Activated T-helper 1 cell treated with anti-CD3 and anti-CD28 coated beads, Interleukin-12 subunit alpha, Interleukin-12 subunit beta, Interleukin-2, Interleukin-4 antibody, amounts not matched to agents 30 ng/mL and 10 ng/mL and 1 ng/mL, durations not matched to agents 14 hours and 24 hours and 36 hours (primary cell): Measurements from ENCODE around the gene LIME1. TPM values are rescaled to one million over a fixed set of nuclear protein-coding genes. Genes with fewer than 3 reads are reported as not detected.
A peak's percentile ranks its signal among the peaks of the same experiment; 100 is the strongest.

Experiments used
- DNase-seq: peaks from one replicate; pipeline ENCODE4 v3.0.0; 2021; ENCODE audit warnings: low spot score
- H3K27ac Mint-ChIP-seq: one replicate; pipeline ENCODE4 v1.8.0; 2021; ENCODE audit warnings: mild to moderate bottlenecking, mixed read lengths
- H3K27me3 Mint-ChIP-seq: one replicate; pipeline ENCODE4 v1.8.0; 2022; ENCODE audit warnings: mild to moderate bottlenecking, moderate library complexity, mixed read lengths; ENCODE audit not compliant: insufficient read depth
- H3K36me3 Mint-ChIP-seq: one replicate; pipeline ENCODE4 v1.8.0; 2021; ENCODE audit warnings: low read depth, mixed read lengths
- H3K4me1 Mint-ChIP-seq: one replicate; pipeline ENCODE4 v1.8.0; 2021; ENCODE audit warnings: low read depth, mixed read lengths
- H3K4me3 Mint-ChIP-seq: one replicate; pipeline ENCODE4 v1.8.0; 2021; ENCODE audit warnings: mild to moderate bottlenecking, moderate library complexity, mixed read lengths
- H3K9me3 Mint-ChIP-seq: one replicate; pipeline ENCODE4 v1.8.0; 2021; ENCODE audit warnings: mixed read lengths
- intact Hi-C: fragments of 100-400 bp; cut with micrococcal nuclease; formaldehyde crosslinking; loops from one replicate; pipeline ENCODE4 v1.15.1; 2024
- total RNA-seq: library from RNA; stranded (reverse); gene quantifications from 2 replicates; pipeline ENCODE4 v1.2.3, GENCODE V29; 2022

LIME1 gene, protein sequence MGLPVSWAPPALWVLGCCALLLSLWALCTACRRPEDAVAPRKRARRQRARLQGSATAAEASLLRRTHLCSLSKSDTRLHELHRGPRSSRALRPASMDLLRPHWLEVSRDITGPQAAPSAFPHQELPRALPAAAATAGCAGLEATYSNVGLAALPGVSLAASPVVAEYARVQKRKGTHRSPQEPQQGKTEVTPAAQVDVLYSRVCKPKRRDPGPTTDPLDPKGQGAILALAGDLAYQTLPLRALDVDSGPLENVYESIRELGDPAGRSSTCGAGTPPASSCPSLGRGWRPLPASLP
- 12.1 TPM in 2 replicates for total RNA-seq

DNA sequence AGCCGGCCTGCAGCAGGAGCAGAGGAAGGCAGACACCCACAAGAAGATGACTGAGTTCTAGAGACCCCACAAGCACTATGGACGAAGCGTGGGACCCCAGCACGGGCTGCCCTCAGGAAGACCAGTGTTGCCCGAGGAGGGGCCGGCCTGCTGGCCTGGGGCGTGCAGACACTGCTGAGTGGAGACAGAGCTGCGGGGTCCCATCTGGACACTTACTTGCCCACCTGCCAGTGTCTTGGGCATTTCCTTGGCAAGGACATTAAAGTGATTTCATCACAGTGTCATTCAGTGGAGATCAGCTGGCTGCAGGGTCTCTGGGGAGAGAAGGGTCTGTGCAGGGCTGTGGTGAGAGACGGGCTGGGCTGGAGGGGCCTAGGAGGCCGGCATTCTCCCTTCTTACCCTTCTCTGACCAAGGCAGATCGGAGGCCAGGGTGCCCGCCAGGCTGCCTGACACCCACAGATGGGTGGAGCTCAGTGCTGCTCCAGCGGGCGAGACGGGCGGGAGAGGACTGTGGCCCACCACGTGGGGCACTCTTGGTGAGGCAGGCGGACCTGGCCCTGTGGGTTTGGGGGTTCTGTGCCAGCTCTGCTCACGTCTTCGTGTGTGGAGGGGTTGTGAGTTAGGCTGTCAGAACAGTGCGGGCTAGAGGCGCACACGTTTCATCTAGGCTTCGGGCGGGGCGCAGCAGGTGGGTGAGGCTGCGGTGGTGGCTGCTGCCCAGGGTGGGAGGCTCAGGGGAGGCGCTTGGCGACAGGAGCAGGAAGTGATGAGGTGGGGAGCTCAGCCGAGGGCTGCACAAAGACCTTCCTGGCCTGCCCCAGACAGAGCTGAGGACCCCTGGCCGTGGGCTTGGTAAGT, at the start of gene LIME1:
Gene LIME1 (plus strand): TSS at position 806 of the 860 bp plus-strand sequence. CDS start 886 bp downstream, outside the sequence.
- Mint-ChIP-seq H3K4me1 (peaks cover 21% of the 10 kb centered on the region), H3K27ac (peak within 1 kb of the TSS; percentile 2), H3K9me3 (no peaks in the 10 kb centered on the region), H3K27me3 (no peaks in the 10 kb centered on the region), H3K4me3 (peak within 1 kb of the TSS; percentile 79), H3K36me3 (peaks cover 18% of the 10 kb centered on the region)
- peak; percentile 53 for DNase-seq
- intact Hi-C loops, result loop anchor here (5.0 to 10.0 kb wide), 3 partner anchors 199 to 306 kb away; partner anchors contain the start of genes PTK6 and SAMD10

DNA sequence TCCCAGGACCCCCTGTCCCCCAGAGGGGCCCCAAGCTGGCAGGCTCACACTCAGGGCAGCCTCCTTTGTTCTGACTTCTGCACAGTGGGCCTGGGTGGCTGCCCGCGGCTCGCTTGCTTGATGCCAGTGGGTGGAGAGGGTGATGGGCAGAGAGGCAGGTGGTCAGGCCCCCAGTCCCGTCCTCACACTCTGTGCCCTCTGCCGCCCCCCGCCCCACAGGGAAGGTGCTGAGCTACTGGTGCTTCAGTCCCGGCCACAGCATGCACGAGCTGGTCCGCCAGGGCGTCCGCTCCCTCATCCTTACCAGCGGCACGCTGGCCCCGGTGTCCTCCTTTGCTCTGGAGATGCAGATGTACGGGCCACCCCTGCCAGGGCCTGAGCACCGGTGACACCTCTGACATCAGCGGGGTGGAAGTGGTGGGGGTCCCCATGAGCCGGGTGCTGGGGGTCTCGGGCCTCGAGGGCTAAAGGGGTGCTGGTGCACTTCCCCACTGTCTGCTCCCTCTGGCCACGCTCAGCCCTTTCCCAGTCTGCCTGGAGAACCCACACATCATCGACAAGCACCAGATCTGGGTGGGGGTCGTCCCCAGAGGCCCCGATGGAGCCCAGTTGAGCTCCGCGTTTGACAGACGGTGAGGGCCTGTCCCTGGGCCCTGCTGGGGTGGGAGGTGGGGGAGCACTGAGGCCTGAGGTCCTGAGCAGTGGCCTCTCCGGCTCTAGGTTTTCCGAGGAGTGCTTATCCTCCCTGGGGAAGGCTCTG, 48.9 kb upstream of the LIME1 start:
- H3K4me1 Mint-ChIP-seq, result no peaks in the 10 kb centered on the region

DNA sequence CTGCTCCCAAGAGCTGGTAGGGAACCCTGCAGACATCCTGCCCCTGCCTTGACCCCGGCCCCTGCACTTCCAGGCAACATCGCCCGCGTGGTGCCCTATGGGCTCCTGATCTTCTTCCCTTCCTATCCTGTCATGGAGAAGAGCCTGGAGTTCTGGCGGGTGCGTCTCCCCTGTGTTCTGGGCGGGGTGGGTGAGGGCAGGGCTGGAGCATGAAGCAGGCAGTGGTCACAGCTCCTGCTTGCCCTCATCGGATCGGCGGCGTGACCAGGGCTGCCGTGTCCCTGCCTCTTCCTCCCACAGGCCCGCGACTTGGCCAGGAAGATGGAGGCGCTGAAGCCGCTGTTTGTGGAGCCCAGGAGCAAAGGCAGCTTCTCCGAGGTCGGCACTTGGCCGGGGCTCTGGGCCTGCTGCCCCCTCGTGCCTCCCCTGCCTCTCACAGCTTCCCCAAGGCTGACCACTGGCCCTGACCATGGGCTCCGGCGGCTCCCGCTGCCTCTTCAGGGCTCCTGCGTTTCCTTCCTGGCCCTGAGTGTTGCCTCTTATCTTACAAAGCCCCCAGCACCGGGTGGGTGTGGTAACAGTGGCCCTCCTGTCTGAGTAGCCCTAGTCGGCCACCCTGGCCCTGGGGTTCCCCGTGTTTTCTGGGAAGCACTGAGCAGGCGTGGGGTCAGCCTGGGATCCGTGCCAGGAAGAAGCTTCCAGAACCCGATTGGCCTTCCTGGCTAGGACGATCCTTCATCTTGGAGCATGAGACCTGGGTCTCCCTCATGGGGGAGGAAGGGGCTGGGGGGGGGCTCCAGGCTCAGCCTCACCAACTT, 48.0 kb upstream of the LIME1 start:
- Mint-ChIP-seq H3K27me3 (no peaks in the 10 kb centered on the region), H3K4me3 (no peak overlapping the region), H3K36me3 (peaks cover 7% of the 10 kb centered on the region), H3K4me1 (no peaks in the 10 kb centered on the region), H3K27ac (no peak overlapping the region), H3K9me3 (no peaks in the 10 kb centered on the region)
- intact Hi-C loops, result no loop called here
- no peak for DNase-seq

More for the DNA sequence above, 48.9 kb upstream of the LIME1 start:
- Mint-ChIP-seq H3K4me3 (no peak overlapping the region), H3K27ac (no peak overlapping the region), H3K27me3 (no peaks in the 10 kb centered on the region), H3K36me3 (peaks cover 7% of the 10 kb centered on the region), H3K9me3 (no peaks in the 10 kb centered on the region)
- no peak for DNase-seq
- intact Hi-C loops, result no loop called here

DNA sequence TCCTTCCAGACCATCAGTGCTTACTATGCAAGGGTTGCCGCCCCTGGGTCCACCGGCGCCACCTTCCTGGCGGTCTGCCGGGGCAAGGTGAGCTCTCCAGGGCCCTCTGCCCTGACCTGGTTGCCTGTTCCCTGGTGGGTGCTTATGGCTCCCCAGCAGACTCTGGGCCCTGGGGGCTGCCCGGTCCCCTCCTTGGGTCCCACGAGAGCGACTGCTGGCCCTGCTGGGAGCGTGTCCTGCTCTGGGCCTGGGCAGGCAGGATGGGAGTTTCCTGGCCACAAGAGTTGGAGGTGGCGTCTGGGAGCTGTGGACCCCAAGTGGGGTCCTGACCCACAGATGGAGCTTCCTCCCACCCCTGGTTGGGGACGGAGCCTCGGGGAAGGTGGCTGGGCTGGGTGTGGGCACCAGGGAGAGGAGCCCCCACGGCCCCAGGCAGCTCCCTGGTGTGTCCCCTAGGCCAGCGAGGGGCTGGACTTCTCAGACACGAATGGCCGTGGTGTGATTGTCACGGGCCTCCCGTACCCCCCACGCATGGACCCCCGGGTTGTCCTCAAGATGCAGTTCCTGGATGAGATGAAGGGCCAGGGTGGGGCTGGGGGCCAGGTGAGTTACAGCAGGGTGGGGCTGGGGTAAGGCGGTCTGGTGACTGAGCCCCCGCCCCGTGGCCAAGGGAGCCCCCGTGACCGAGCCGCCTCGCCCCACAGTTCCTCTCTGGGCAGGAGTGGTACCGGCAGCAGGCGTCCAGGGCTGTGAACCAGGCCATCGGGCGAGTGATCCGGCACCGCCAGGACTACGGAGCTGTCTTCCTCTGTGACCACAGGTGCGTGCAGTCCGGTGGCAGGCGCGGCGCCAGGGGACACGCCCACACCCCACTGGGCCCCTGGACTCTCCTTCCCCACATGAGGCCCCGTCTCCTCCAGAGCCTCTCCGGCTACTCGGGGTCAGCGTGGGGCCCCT, 47.1 kb upstream of the LIME1 start:
- no peak overlapping the region for H3K27ac Mint-ChIP-seq
- no peak overlapping the region for H3K4me3 Mint-ChIP-seq
- peaks cover 7% of the 10 kb centered on the region for H3K36me3 Mint-ChIP-seq
- intact Hi-C loops, result no loop called here
- no peaks in the 10 kb centered on the region for H3K9me3 Mint-ChIP-seq
- peaks cover 2% of the 10 kb centered on the region for H3K27me3 Mint-ChIP-seq
- no peaks in the 10 kb centered on the region for H3K4me1 Mint-ChIP-seq
- no peak for DNase-seq

DNA sequence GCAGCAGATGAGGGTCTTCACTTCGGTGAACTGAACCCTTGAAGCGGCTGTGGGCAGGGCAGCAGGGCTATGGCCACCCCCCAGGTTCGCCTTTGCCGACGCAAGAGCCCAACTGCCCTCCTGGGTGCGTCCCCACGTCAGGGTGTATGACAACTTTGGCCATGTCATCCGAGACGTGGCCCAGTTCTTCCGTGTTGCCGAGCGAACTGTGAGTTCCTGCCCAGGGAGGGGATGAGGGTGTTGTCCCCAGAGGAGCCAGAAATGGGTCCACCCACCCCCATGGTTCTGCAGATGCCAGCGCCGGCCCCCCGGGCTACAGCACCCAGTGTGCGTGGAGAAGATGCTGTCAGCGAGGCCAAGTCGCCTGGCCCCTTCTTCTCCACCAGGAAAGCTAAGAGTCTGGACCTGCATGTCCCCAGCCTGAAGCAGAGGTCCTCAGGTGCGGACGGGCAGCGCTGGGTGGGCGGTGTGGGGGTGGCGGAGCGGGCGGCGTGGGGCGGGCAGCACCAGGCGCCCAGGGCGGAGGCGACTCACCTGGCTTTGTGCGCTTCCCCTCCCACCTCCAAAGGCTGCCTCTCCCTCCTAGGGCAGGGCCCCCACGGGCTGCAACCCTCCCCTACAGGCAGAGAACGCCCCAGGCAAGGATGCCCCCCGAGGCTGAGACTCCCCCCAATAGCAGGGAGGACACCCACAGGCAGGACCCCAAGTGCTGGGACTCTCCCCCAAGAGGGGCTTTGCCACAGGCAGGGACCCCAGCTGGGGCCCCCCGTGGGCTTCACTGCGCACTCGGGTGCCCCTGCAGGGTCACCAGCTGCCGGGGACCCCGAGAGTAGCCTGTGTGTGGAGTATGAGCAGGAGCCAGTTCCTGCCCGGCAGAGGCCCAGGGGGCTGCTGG, 46.2 kb upstream of the LIME1 start:
- no peaks in the 10 kb centered on the region for H3K9me3 Mint-ChIP-seq
- peaks cover 7% of the 10 kb centered on the region for H3K36me3 Mint-ChIP-seq
- no peak for DNase-seq
- H3K27me3 Mint-ChIP-seq, result peaks cover 2% of the 10 kb centered on the region
- no peak overlapping the region for H3K4me3 Mint-ChIP-seq
- intact Hi-C loops, result no loop called here
- H3K4me1 Mint-ChIP-seq, result no peaks in the 10 kb centered on the region
- no peak overlapping the region for H3K27ac Mint-ChIP-seq

DNA sequence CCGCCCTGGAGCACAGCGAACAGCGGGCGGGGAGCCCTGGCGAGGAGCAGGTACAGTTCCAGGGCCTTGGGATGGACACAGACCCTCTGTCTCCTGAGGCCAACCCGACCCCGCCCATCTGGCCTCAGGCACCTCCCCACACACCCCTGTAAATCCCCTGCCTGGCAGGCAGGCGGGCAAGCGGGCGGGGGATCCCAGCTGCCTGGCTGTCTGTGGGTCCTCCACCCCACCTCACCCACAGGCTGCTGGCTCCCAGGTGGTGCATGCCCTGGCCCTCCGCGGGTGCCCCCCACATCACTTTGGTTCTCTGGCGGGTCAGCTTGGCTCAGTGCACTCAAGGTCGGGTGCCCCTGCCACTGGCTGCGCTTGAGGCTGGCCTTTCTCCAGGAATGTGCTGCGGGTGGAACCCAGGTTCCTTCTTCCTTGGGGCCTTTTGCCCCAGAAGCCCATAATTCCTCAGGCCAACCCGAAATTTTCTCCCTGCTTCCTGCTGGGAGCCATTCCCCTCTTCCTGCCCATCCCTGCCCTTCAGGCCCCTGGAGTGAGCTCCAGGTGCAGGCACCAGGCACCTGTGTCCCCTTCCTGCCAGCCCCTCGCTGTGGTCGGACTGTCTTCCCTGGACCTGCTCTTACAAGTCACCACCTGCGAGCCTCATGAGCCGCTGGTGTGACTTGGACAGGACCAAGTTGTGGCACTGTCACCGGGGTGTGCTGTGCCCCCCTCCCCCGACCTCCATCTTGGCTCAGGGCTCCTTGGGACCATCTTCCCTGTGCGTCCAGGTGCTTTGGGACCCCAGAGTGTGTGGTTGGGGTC, 45.4 kb upstream of the LIME1 start:
- peaks cover 2% of the 10 kb centered on the region for H3K27me3 Mint-ChIP-seq
- no peak overlapping the region for H3K27ac Mint-ChIP-seq
- no peak for DNase-seq
- H3K9me3 Mint-ChIP-seq, result no peaks in the 10 kb centered on the region
- intact Hi-C loops, result no loop called here
- no peak overlapping the region for H3K4me3 Mint-ChIP-seq
- H3K36me3 Mint-ChIP-seq, result peaks cover 8% of the 10 kb centered on the region
- H3K4me1 Mint-ChIP-seq, result no peaks in the 10 kb centered on the region

DNA sequence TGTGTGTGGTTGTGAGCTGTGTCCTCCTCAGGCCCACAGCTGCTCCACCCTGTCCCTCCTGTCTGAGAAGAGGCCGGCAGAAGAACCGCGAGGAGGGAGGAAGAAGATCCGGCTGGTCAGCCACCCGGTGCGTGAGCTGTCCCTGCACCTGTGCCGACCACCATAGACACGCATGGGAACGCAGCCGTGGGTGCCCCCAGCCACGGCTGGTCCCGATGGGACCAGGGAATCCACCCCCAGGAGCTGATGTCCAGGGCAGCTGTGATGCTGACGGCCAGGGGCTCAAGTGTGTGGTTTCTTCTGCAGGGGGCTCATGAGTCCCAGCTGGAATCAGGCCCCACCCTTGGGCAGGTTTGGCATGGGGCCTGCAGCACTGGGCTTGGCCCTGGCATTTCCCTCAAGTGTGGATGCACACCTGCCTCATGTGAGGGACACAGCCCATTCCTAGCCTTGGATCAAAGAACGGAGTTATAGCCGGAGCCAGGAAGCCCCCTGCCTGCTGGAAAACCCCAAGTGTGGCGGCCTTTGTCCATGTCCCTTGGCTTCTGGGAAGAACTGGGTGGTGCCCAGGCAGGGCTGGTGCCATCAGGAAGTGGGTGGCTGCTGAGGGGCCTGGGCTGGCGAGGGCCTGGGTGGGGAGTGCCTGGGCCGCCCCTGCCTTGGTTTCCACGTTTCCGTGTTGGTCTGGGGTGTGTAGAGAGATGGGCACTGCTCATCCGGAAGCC, 44.6 kb upstream of the LIME1 start:
- peaks cover 2% of the 10 kb centered on the region for H3K27me3 Mint-ChIP-seq
- peaks cover 9% of the 10 kb centered on the region for H3K36me3 Mint-ChIP-seq
- no peak overlapping the region for H3K4me3 Mint-ChIP-seq
- H3K4me1 Mint-ChIP-seq, result no peaks in the 10 kb centered on the region
- no peaks in the 10 kb centered on the region for H3K9me3 Mint-ChIP-seq
- DNase-seq, result no peak
- no peak overlapping the region for H3K27ac Mint-ChIP-seq
- intact Hi-C loops, result no loop called here

DNA sequence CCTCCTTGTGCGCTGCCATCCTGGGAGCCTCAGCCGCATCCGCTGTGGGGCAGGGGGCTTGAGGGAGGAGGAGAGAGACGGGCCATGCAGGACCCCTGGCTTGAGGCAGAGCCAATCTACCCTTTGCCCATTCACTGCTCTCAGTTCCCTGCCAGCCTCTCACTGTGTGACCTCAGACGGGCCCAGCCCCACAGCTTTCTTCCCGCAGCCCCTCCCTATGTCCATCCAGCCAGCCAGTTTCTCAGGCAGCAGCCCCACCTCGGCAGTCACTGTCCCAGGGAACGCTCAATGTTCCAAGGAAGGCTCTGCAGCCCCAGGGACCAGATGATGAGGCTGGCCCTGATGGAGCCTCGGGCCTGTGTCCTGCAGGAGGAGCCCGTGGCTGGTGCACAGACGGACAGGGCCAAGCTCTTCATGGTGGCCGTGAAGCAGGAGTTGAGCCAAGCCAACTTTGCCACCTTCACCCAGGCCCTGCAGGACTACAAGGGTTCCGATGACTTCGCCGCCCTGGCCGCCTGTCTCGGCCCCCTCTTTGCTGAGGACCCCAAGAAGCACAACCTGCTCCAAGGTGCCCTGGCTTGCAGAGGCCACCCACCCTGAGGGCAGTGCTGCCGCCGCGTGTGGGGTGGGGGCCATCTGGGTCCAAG, 43.9 kb upstream of the LIME1 start:
- no peaks in the 10 kb centered on the region for H3K4me1 Mint-ChIP-seq
- H3K27ac Mint-ChIP-seq, result peak overlapping the region; percentile 63
- peaks cover 9% of the 10 kb centered on the region for H3K36me3 Mint-ChIP-seq
- no peak overlapping the region for H3K4me3 Mint-ChIP-seq
- H3K9me3 Mint-ChIP-seq, result no peaks in the 10 kb centered on the region
- intact Hi-C loops, result no loop called here
- H3K27me3 Mint-ChIP-seq, result peaks cover 2% of the 10 kb centered on the region
- no peak for DNase-seq

DNA sequence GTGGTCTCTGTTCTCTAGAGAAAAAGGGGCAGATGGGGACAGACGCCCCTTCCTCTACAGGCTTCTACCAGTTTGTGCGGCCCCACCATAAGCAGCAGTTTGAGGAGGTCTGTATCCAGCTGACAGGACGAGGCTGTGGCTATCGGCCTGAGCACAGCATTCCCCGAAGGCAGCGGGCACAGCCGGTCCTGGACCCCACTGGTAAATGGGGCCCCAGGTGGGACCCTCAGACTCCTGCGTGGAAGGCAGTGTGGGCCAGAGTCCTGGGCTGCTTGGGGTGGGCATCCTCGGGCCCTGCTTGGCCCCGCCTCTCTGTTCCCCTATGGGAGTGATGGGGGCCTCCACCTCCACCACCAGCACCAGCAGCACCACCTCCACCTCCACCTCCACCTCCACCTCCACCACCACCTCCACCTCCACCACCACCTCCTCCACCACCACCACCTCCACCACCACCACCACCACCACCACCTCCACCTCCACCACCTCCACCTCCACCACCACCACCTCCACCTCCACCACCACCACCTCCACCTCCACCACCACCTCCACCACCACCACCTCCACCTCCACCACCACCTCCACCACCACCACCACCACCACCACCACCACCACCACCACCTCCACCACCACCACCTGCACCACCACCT, 43.3 kb upstream of the LIME1 start:
- Mint-ChIP-seq H3K27ac (peak overlapping the region; percentile 29), H3K4me1 (no peaks in the 10 kb centered on the region), H3K9me3 (no peaks in the 10 kb centered on the region)

More for the DNA sequence above, 43.3 kb upstream of the LIME1 start:
- Mint-ChIP-seq H3K4me3 (no peak overlapping the region), H3K27me3 (peaks cover 2% of the 10 kb centered on the region), H3K36me3 (peaks cover 9% of the 10 kb centered on the region)
- intact Hi-C loops, result no loop called here
- DNase-seq, result no peak
